ENCODE data around the gene HLCS.

HLCS gene

DNA sequence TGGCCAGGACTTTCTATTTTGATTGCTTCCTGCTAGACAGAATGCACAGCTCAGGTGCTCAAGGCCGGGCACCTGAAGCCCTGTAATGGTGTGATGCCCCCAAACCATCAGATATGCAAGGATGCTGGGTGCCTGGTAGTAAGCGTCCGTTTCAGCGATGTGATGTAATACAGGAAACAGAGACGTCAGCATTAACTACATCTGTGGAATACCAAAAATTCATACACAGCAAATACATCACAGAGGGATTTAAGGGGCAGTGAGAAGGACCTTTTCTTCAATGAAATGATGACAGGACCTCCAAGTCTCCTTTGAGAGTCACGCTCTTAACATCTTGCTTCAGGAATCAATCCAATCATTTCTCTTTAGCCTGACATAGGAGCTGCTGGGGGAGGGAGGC, 203.2 kb downstream of the HLCS start:
- FAIRE-seq (no peak), DNase-seq (ENCODE audit: insufficient read length, low spot score) (no peak)
- no peak for TF ChIP-seq POLR2A (IDR thresholded peaks at IDR 0.05; ENCODE audit: low read depth, low read length)

DNA sequence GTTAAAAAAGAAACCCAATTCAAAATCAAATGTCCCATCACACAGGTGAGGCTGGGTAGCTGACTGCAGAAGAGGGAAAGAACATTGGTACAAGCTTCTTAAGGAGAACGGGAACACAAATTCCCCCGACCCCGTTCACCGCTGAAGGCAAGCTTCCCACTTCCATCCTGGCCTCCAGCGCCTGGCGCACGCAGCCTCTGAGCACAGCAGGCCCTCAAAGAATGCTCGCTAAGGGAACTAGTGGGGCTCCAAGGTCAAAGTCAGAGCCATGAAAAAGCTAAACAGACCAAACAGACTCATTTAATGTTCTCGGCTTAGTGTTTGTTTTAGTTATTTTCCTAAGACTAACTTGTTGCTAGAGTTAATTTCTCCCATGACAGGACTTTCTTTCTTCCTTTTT, 203.8 kb downstream of the HLCS start:
- no peak for FAIRE-seq
- TF ChIP-seq POLR2A (IDR thresholded peaks at IDR 0.05; ENCODE audit: low read depth, low read length) = no peak
- DNase-seq (ENCODE audit: insufficient read length, low spot score) = no peak

DNA sequence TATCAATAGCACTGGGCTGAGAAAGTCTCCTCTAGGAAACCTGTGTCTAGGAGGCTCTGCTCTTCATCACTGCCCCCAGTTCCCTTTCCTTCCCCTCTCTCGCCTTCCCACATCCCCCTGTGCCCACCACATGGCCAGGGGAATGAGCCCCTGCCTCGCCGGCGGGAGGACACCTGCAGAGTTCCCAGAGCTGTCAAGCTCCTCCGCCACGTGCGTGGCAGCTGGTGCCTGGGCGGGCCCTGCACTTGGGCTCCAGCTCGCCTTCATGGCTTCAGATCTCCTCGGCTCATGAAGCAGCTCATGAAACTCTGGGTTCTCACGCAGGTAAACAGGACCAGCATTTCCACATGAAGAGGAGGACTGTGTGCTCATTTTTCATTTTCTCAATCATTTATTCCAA, 204.8 kb downstream of the HLCS start:
- FAIRE-seq = no peak
- DNase-seq (ENCODE audit: insufficient read length, low spot score) = no peak
- TF ChIP-seq POLR2A (IDR thresholded peaks at IDR 0.05; ENCODE audit: low read depth, low read length) = no peak

DNA sequence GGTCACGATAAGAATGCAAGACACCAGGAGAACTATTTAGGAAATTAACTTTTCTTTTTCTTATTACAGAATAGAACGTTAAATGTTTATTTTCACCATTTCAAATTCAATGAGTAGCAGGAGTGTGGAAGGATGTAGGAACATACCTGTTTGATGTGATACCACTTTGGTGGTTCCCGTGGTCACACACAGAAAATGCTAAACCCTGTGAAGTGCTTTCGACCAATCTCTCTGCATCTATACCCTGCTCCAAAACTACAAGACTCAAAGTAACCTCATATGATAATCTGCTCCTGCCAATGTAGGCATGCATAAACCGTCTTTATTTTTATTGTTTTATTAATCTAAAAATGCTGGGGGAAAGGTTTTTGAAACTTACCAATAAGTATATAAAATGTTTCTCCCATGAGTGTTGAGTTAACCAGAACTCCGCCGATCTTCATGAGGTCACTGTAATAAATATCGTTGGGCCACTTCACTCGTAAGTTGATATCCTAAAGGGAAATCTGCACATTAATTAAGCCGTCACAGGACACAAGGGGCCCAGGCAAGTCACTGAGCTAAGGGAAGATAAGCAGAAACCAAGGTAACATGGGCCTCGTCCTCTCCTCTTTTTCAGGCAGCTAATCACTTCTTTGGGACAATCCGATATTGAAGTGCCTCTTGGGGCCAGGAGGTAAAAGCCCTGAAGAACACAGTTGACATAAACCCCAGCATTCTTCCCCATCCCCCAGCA, 207.0 kb downstream of the HLCS start:
- no peak for TF ChIP-seq POLR2A (IDR thresholded peaks at IDR 0.05; ENCODE audit: low read depth, low read length)
- no peak for DNase-seq (ENCODE audit: insufficient read length, low spot score)
- FAIRE-seq = no peak

DNA sequence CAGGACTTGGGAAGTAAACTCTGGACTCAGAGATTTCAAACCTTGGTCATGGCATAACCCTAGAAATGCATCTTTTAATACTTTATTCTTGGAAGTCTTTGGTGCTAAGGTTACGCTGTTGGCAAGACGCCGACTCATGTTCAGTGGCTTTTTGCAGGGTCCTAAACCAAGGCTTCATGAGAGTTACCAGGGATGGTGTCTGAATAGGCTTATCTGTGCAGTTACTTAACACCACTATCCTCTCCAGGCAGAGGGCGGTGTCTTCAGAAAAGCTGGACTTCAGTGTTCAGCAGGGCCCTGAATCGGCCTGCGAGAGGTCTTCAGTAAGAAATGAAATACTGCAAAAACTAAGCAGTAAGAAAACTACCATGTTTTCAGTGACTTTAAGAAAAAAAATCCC, 209.3 kb downstream of the HLCS start:
- no peak for TF ChIP-seq POLR2A (IDR thresholded peaks at IDR 0.05; ENCODE audit: low read depth, low read length)
- no peak for FAIRE-seq
- no peak for DNase-seq (ENCODE audit: insufficient read length, low spot score)

DNA sequence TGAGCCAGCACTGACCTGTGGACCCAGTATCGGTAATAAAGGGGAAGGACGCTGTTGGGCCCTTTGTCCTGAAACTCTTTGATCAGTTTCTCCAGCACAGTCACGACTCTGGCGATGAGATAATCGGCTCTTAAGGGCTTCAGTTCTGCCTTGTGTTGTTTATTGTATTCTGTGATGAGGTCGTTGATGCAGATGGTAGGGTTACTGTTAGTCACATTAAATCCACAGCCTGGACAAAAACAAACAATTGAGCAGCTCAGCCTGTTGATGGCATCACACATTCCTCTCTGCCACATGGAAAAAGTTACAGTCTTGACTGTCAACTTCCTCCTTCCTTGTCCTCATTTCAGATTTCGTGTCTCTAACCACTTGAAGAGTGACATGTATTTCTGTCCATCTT, 209.9 kb downstream of the HLCS start:
- FAIRE-seq (no peak), DNase-seq (ENCODE audit: insufficient read length, low spot score) (no peak)
- no peak for TF ChIP-seq POLR2A (IDR thresholded peaks at IDR 0.05; ENCODE audit: low read depth, low read length)

GRCh38 chr21:36754241-36754898, 212.1 kb downstream of the HLCS start:
- TF ChIP-seq POLR2A (IDR thresholded peaks at IDR 0.05; ENCODE audit: low read depth, low read length) = no peak
- FAIRE-seq (no peak), DNase-seq (ENCODE audit: insufficient read length, low spot score) (no peak)

DNA sequence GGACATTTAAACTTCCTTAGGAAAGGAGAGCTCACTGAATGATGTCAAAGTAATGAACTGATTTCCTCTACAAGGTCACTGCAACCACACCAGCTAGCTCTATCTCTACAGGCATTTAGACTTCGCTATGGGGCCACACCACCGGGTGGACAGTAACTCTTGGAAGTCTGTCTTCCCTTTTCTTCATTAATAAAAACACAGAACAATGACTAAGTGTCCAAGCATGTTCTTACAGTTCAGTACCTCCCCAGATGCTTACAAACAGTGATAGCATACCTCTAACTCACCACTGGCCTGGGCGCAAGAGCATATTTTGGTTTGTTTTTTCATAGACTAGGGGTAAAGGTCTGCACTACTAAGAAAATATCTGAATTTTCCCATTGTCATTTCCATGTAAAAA, 212.9 kb downstream of the HLCS start:
- TF ChIP-seq POLR2A (IDR thresholded peaks at IDR 0.05; ENCODE audit: low read depth, low read length) = no peak
- no peak for FAIRE-seq
- DNase-seq (ENCODE audit: insufficient read length, low spot score) = peak; percentile 37

DNA sequence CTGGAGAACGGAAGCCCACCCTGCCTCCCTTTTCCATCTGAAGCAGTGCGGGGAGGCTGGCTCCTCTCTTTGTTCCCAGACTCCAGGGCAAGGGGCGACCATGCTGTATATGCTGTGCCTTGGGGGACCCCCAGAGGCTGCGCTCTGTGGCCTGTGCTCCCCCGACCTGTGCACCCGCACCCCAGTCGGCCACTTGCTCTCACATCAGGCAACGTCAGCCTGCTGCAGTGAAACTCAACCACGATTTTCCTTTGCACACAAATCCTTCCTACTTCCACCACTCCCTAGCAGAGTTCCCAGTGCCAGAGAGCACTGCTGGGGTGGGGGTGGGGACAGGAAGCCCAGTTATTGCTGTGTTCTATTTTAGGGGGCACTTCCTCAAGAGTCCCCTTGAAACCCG, 215.1 kb downstream of the HLCS start:
- TF ChIP-seq POLR2A (IDR thresholded peaks at IDR 0.05; ENCODE audit: low read depth, low read length) = no peak
- FAIRE-seq (no peak), DNase-seq (ENCODE audit: insufficient read length, low spot score) (no peak)

DNA sequence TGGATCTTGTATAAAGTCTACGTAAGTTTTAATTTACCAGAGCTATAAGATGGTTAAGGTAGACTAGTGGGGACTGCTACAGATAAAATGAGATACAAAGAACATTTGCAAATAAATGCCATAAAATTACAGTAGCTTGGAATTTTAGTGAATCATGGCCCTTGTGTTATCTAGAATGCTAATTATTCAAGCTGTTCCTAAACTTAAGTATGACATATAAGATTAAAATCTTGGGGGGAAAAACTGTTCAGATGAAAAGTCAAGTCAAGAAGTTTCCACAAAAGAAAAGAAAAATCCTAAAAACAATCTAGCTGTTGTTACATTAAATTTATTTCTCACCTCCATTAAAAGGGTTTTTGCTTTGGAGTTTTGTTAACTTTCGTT, 215.9 kb downstream of the HLCS start:
- DNase-seq (ENCODE audit: insufficient read length, low spot score) (no peak), FAIRE-seq (no peak)
- no peak for TF ChIP-seq POLR2A (IDR thresholded peaks at IDR 0.05; ENCODE audit: low read depth, low read length)

DNA sequence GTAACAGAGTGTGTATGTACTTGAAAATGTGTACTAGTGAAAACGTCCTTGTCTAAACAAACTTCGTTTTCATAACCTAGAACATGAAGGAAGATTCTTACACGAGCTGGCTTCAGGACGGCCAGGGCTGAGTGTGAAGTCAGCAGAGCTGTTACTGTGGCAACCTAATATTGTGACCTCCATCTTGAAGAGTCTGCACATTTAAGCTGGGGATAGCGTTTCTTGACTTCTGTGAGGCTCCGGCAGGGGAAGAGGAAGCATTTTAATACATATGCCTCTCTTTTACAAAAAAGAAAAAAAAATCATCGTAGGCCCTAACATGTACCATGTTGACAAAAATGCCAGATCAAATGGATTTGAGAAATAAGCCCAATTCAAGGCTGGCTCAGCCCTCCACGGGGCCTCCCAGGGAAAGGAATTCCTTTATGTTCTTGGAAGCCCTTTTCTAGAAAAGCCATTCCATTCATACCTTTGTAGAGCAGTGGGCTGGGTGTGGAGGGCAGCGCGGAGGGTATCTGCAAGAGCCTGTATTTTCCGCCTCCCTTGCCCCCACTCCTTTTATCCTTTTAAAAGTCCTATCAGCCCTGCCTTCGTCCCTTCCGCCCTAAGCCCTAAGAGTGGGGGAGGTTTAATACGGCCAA, 216.4 kb downstream of the HLCS start:
- FAIRE-seq (no peak), DNase-seq (ENCODE audit: insufficient read length, low spot score) (no peak)
- TF ChIP-seq POLR2A (IDR thresholded peaks at IDR 0.05; ENCODE audit: low read depth, low read length) = no peak

DNA sequence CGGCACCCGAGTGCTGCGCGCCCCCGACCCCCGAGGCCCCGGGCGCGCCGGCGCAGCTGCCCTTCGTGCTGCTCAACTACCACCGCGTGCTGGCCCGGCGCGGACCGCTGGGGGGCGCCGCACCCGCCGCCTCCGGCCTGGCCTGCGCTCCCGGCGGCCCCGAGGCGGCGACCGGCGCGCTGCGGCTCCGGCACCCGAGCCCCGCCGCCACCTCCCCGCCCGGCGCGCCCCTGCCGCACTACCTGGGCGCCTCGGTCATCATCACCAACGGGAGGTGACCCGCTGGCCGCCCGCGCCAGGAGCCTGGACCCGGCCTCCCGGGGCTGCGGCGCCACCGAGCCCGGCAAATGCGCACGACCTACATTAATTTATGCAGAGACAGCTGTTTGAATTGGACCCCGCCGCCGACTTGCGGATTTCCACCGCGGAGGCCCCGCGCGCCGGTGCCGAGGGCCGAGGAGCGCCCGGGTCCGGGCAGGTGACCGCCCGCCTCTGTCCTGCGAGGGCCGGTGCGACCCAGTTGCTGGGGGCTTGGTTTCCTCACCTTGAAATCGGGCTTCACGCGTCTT, 218.6 kb downstream of the HLCS start:
- no peak for TF ChIP-seq POLR2A (IDR thresholded peaks at IDR 0.05; ENCODE audit: low read depth, low read length)
- FAIRE-seq (no peak), DNase-seq (ENCODE audit: insufficient read length, low spot score) (peak; percentile 84)

DNA sequence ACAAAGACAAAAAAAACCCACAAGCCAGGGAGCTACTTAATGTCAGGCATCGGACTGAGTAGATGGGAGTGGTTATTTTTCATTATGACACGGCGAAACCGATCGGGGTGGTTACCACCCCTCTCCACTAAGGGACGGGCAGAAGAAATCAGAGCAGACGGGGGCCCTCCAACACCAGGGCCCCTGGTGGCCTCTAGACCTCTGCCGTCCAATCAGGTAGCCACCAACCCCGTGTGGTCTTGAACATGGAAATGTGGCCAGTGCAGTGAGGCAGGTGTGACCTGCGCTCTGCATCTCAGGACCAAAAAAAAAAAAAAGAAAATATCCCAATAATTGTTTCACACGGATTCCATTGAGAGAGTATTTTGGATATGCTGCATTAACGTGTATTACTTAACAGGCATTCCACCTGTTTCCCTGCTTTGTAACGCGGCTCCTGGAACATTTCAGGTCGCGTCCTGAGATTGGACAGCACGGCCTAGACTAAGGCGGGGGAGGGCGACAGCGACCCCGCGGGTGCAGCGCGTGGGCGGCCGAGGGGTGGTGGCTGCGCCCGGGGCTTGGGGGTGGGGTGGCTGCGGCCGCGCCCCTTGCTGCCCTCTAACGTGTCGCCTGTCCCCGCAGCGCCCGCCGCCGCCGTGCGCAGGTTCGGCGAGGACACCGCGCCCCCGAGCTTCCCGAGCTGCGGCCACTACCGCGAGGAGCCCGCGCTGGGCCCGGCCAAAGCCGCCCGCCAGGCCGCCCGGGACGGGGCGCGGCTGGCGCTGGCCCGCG, 219.2 kb downstream of the HLCS start:
- no peak for TF ChIP-seq POLR2A (IDR thresholded peaks at IDR 0.05; ENCODE audit: low read depth, low read length)
- DNase-seq (ENCODE audit: insufficient read length, low spot score) (no peak), FAIRE-seq (no peak)

DNA sequence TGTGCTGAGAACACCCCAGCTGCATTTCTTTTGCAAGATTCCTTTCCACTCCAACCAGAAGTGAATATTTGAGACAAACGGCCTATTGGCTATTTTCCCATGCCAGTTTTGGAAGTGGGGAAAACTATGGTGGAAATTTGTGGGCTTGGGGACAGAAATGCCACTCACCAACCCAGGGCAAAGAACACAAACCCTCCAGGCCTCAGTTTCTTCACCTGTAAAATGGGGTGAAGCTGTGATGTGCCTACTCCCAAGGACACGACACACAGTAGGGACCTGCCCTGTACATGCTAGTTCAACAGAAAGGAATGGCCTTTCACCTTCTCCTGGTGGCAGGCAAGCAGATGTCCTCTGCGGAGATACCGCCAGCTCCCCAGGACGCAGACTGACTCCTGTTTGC, 221.0 kb downstream of the HLCS start:
- FAIRE-seq = no peak
- no peak for TF ChIP-seq POLR2A (IDR thresholded peaks at IDR 0.05; ENCODE audit: low read depth, low read length)

More for the DNA sequence above, 221.0 kb downstream of the HLCS start:
- no peak for DNase-seq (ENCODE audit: insufficient read length, low spot score)

Measured in H54 (cell line).